ENCODE results near the gene NRM. TPM values are rescaled to one million over a fixed set of nuclear protein-coding genes. Genes with fewer than 3 reads are reported as not detected.

The NRM gene
- total RNA-seq (2022; extraction: Qiagen RNA extraction), result 20.2 to 28.4 TPM (median 27.5 TPM) in 5 replicates

GRCh38 chr6:30690403-30691207 is at the start of gene NRM:
NRM (minus strand) TSS chr6:30690984; CDS start chr6:30690974, 10 bp downstream.

GRCh38 chr6:30719791-30720737 is 29.3 kb upstream of the NRM start, which contains the start of gene TUBB:
TUBB (plus strand) TSS chr6:30720352; CDS start chr6:30720507, 155 bp downstream.

GRCh38 chr6:30717129-30717844 is 26.5 kb upstream of the NRM start, which contains the start of gene MDC1:
MDC1 (minus strand) TSS chr6:30717281; CDS start chr6:30715175, 2,106 bp downstream.

GRCh38 chr6:30686009-30686907 is 4.5 kb downstream of the NRM start, which contains the start of gene PPP1R18:
PPP1R18 (minus strand) TSS chr6:30686645; CDS start chr6:30686018, 627 bp downstream.

GRCh38 chr6:30672445-30673253 is 18.1 kb downstream of the NRM start, which contains the start of gene DHX16:
DHX16 (minus strand) TSS chr6:30673006; CDS start chr6:30672841, 165 bp downstream.

GRCh38 chr6:30646450-30647241 is 44.1 kb downstream of the NRM start, which contains the start of gene C6orf136:
C6orf136 (plus strand) TSS chr6:30647133; CDS start chr6:30647232, 99 bp downstream.

Other genes with a start within 250 kb of the NRM start
- 56.3 to 63.3 TPM (median 57.9 TPM) in 5 replicates for gene HLA-E, start 201.5 kb downstream of the NRM start, total RNA-seq (2022; extraction: Qiagen RNA extraction)
- gene GNL1, start 134.5 kb downstream of the NRM start, total RNA-seq (2022; extraction: Qiagen RNA extraction), result 27.1 to 31.7 TPM (median 28.9 TPM) in 5 replicates
- gene PRR3, start 133.7 kb downstream of the NRM start, total RNA-seq (2022; extraction: Qiagen RNA extraction), result 13.3 to 18.8 TPM (median 18.4 TPM) in 5 replicates
- gene ABCF1, start 119.5 kb downstream of the NRM start, total RNA-seq (2022; extraction: Qiagen RNA extraction), result 51.7 to 57.5 TPM (median 54.5 TPM) in 5 replicates
- gene PPP1R10, start 73.7 kb downstream of the NRM start, total RNA-seq (2022; extraction: Qiagen RNA extraction), result 26.5 to 49.0 TPM (median 36.6 TPM) in 5 replicates
- gene MRPS18B, start 73.1 kb downstream of the NRM start, total RNA-seq (2022; extraction: Qiagen RNA extraction), result 66.3 to 102 TPM (median 69.2 TPM) in 5 replicates
- gene ATAT1, start 64.1 kb downstream of the NRM start, total RNA-seq (2022; extraction: Qiagen RNA extraction), result 4.5 to 6.6 TPM (median 6.2 TPM) in 5 replicates
- 9.2 to 13.8 TPM (median 13.5 TPM) in 5 replicates for gene C6orf136, start 43.9 kb downstream of the NRM start, total RNA-seq (2022; extraction: Qiagen RNA extraction)
- gene DHX16, start 18.0 kb downstream of the NRM start, total RNA-seq (2022; extraction: Qiagen RNA extraction), result 24.2 to 31.4 TPM (median 29.6 TPM) in 5 replicates
- 37.7 to 47.4 TPM (median 43.5 TPM) in 5 replicates for gene PPP1R18, start 4.3 kb downstream of the NRM start, total RNA-seq (2022; extraction: Qiagen RNA extraction)
- gene MDC1, start 26.3 kb upstream of the NRM start, total RNA-seq (2022; extraction: Qiagen RNA extraction), result 12.9 to 19.2 TPM (median 17.7 TPM) in 5 replicates
- 781 to 989 TPM (median 940 TPM) in 5 replicates for gene TUBB, start 29.4 kb upstream of the NRM start, total RNA-seq (2022; extraction: Qiagen RNA extraction)
- 74.1 to 99.1 TPM (median 94.5 TPM) in 5 replicates for gene FLOT1, start 51.7 kb upstream of the NRM start, total RNA-seq (2022; extraction: Qiagen RNA extraction)
- gene IER3, start 53.6 kb upstream of the NRM start, total RNA-seq (2022; extraction: Qiagen RNA extraction), result 39.2 to 58.3 TPM (median 55.1 TPM) in 5 replicates
- 54.7 to 71.1 TPM (median 64.8 TPM) in 5 replicates for gene DDR1, start 193.5 kb upstream of the NRM start, total RNA-seq (2022; extraction: Qiagen RNA extraction)
- 17.2 to 21.4 TPM (median 19.3 TPM) in 5 replicates for gene GTF2H4, start 217.2 kb upstream of the NRM start, total RNA-seq (2022; extraction: Qiagen RNA extraction)
- 11.6 to 16.2 TPM (median 15.7 TPM) in 5 replicates for gene VARS2, start 223.3 kb upstream of the NRM start, total RNA-seq (2022; extraction: Qiagen RNA extraction)
- 0.11 to 0.15 TPM in 2 of 5 replicates, not detected in the others for gene SFTA2, start 241.2 kb upstream of the NRM start, total RNA-seq (2022; extraction: Qiagen RNA extraction)
- 0.06 to 0.15 TPM (median 0.10 TPM) in 5 replicates for gene MUCL3, start 250.0 kb upstream of the NRM start, total RNA-seq (2022; extraction: Qiagen RNA extraction)

All from A549 treated with dexamethasone at 1 μM for 4 hours (cell line).